IMR-90 (cell line): ENCODE measurements around the gene AGO1. TPM values are rescaled to one million over a fixed set of nuclear protein-coding genes. Genes with fewer than 3 reads are reported as not detected.

Source experiments
- ATAC-seq: fragments of 200-7000 bp; cut with Tn5 transposase; 2 replicates; pipeline ENCODE4 v1.9.1; 2020; ENCODE audit warnings: low read depth, mild to moderate bottlenecking, moderate library complexity
- BruUV-seq: library from RNA; stranded (reverse); fragments of 400-500 nt; replicated peaks from 2 replicates; lab custom pipeline; 2021; lab: Mats Ljungman, UMichigan
- CTCF ChIA-PET: fragments of 300-600 bp; formaldehyde crosslinking; extraction: SDS; loops from one replicate; lab custom pipeline; 2021; ENCODE audit warnings: antibody characterized with exemption; lab: Yijun Ruan, JAX
- POLR2A ChIA-PET: fragments of 300-600 bp; sonication (Branson Sonifier 250); formaldehyde crosslinking; loops from one replicate; lab custom pipeline; 2022; ENCODE audit warnings: antibody characterized with exemption; ENCODE audit not compliant: unreplicated experiment; lab: Charles Lee
- DNase-seq: peaks from one replicate; pipeline ENCODE4 v3.0.0; 2013
- H2AFZ ChIP-seq: replicated peaks from 2 replicates; pipeline ENCODE3; 2013; ENCODE audit warnings: low read length, mild to moderate bottlenecking; ENCODE audit not compliant: poor library complexity
- H2AK5ac ChIP-seq: 2 replicates; pipeline ENCODE4 v1.6.1; 2013; ENCODE audit warnings: low read depth, low read length, inconsistent platforms
- H2AK9ac ChIP-seq: replicated peaks from 2 replicates; pipeline ENCODE3; 2013; ENCODE audit warnings: mild to moderate bottlenecking, low read depth, low read length, moderate library complexity; ENCODE audit not compliant: poor library complexity
- H2BK120ac ChIP-seq: 2 replicates; pipeline ENCODE4 v1.6.1; 2013; ENCODE audit warnings: low read depth, low read length, inconsistent platforms
- H2BK15ac ChIP-seq: 3 replicates; pipeline ENCODE4 v1.6.1; 2013; ENCODE audit warnings: low read depth, low read length, inconsistent platforms
- H2BK20ac ChIP-seq: 2 replicates; pipeline ENCODE4 v1.6.1; 2013; ENCODE audit warnings: low read depth, mild to moderate bottlenecking, inconsistent platforms, low read length, moderate library complexity
- H2BK5ac ChIP-seq: 2 replicates; pipeline ENCODE4 v1.6.1; 2013; ENCODE audit warnings: mild to moderate bottlenecking, low read depth, low read length, inconsistent platforms; ENCODE audit not compliant: poor library complexity, severe bottlenecking
- H3K14ac ChIP-seq: replicated peaks from 2 replicates; pipeline ENCODE4 v1.6.1; 2013; ENCODE audit warnings: low read depth, low read length, inconsistent platforms
- H3K18ac ChIP-seq: 2 replicates; pipeline ENCODE4 v1.6.1; 2013; ENCODE audit warnings: low read depth, low read length, control low read depth
- H3K23ac ChIP-seq: 2 replicates; pipeline ENCODE4 v1.6.1; 2013; ENCODE audit warnings: low read depth, low read length, inconsistent platforms
- H3K27ac ChIP-seq: 2 replicates; pipeline ENCODE4 v1.5.1; 2013; ENCODE audit warnings: mild to moderate bottlenecking, control low read depth, low read length; ENCODE audit not compliant: insufficient read depth
- H3K27me3 ChIP-seq: 2 replicates; pipeline ENCODE4 v1.6.1; 2013; ENCODE audit warnings: low read length; ENCODE audit not compliant: control insufficient read depth, insufficient read depth
- H3K36me3 ChIP-seq: 2 replicates; pipeline ENCODE4 v1.6.1; 2013; ENCODE audit warnings: low read length, mixed read lengths; ENCODE audit not compliant: control insufficient read depth, insufficient read depth
- H3K4ac ChIP-seq: 2 replicates; pipeline ENCODE4 v1.6.1; 2013; ENCODE audit warnings: low read depth, low read length, inconsistent platforms
- H3K4me1 ChIP-seq: 2 replicates; pipeline ENCODE4 v1.6.1; 2013; ENCODE audit warnings: low read length, mixed read lengths; ENCODE audit not compliant: control insufficient read depth, insufficient read depth
- H3K4me2 ChIP-seq: 2 replicates; pipeline ENCODE4 v1.6.1; 2013; ENCODE audit warnings: low read depth, mild to moderate bottlenecking, control low read depth, low read length, moderate library complexity
- H3K4me3 ChIP-seq: 2 replicates; pipeline ENCODE4 v1.5.1; 2013; ENCODE audit warnings: low read depth, mild to moderate bottlenecking, control low read depth, low read length, moderate library complexity; ENCODE audit not compliant: insufficient read depth
- H3K56ac ChIP-seq: 2 replicates; pipeline ENCODE4 v1.6.1; 2013; ENCODE audit warnings: low read length, inconsistent platforms; ENCODE audit not compliant: insufficient read depth; ENCODE audit errors: extremely low read depth
- H3K79me1 ChIP-seq, 2 experiments: 2 replicates each; pipeline ENCODE4 v1.6.1; 2013; ENCODE audit warnings: low read length in 2 of 2, inconsistent platforms in 1 of 2, low read depth in 1 of 2
- H3K9ac ChIP-seq: 2 replicates; pipeline ENCODE4 v1.6.1; 2013; ENCODE audit warnings: low read depth, low read length, control low read depth
- H3K9me1 ChIP-seq: 2 replicates; pipeline ENCODE4 v1.6.1; 2013; ENCODE audit warnings: low read length, inconsistent platforms; ENCODE audit not compliant: insufficient read depth
- H3K9me3 ChIP-seq: 2 replicates; pipeline ENCODE4 v1.6.1; 2013; ENCODE audit warnings: low read length; ENCODE audit not compliant: control insufficient read depth, insufficient read depth
- H4K20me1 ChIP-seq: 2 replicates; pipeline ENCODE4 v1.6.1; 2013; ENCODE audit warnings: low read length, inconsistent platforms; ENCODE audit not compliant: insufficient read depth
- H4K5ac ChIP-seq: 2 replicates; pipeline ENCODE4 v1.6.1; 2013; ENCODE audit warnings: mild to moderate bottlenecking, low read depth, low read length, control low read depth
- H4K8ac ChIP-seq, 2 experiments: 2 replicates each; pipeline ENCODE4 v1.6.1; 2013; ENCODE audit warnings: low read depth in 2 of 2, low read length in 2 of 2, control low read depth in 1 of 2, inconsistent platforms in 1 of 2
- H4K91ac ChIP-seq: 2 replicates; pipeline ENCODE4 v1.6.1; 2013; ENCODE audit warnings: low read depth, low read length, inconsistent platforms; ENCODE audit not compliant: insufficient read depth
- BHLHE40 ChIP-seq: fragments of 150-350 bp; IDR thresholded peaks from 2 replicates; pipeline ENCODE4 v1.6.1; 2016; ENCODE audit warnings: mild to moderate bottlenecking, low read depth, low read length
- CEBPB ChIP-seq: IDR thresholded peaks from 2 replicates; pipeline ENCODE4 v1.6.1; 2012; ENCODE audit warnings: low read depth, low read length, improper control_type of control experiment
- CHD1 ChIP-seq: IDR thresholded peaks from 2 replicates; pipeline ENCODE4 v1.6.1; 2012; ENCODE audit warnings: low read depth, low read length, improper control_type of control experiment
- FOS ChIP-seq: fragments of 150-350 bp; IDR thresholded peaks from 2 replicates; pipeline ENCODE4 v1.6.1; 2016; ENCODE audit warnings: low read depth, low read length
- MAFK ChIP-seq: IDR thresholded peaks from 2 replicates; pipeline ENCODE4 v1.6.1; 2012; ENCODE audit warnings: low read depth, low read length, improper control_type of control experiment
- MAZ ChIP-seq: IDR thresholded peaks from 2 replicates; pipeline ENCODE4 v1.6.1; 2012; ENCODE audit warnings: low read depth, mild to moderate bottlenecking, low read length, improper control_type of control experiment, moderate library complexity, borderline replicate concordance
- MXI1 ChIP-seq: IDR thresholded peaks from 2 replicates; pipeline ENCODE4 v1.6.1; 2012; ENCODE audit warnings: low read depth, mild to moderate bottlenecking, low read length, moderate library complexity, borderline replicate concordance
- NFE2L2 ChIP-seq: fragments of 150-350 bp; IDR thresholded peaks from 2 replicates; pipeline ENCODE4 v1.6.1; 2016; ENCODE audit warnings: low read depth, mild to moderate bottlenecking, low read length
- POLR2A ChIP-seq: IDR thresholded peaks from 2 replicates; pipeline ENCODE4 v1.6.1; 2012; ENCODE audit warnings: mild to moderate bottlenecking, low read depth, low read length
- RAD21 ChIP-seq: IDR thresholded peaks from 2 replicates; pipeline ENCODE4 v1.6.1; 2012; ENCODE audit warnings: low read length, improper control_type of control experiment
- RCOR1 ChIP-seq: IDR thresholded peaks from 2 replicates; pipeline ENCODE4 v1.6.1; 2012; ENCODE audit warnings: mild to moderate bottlenecking, low read length, improper control_type of control experiment; ENCODE audit not compliant: insufficient replicate concordance
- RFX5 ChIP-seq: IDR thresholded peaks from 2 replicates; pipeline ENCODE4 v1.8.0; 2012; ENCODE audit warnings: low read depth, mild to moderate bottlenecking, low read length, moderate library complexity
- SMC3 ChIP-seq: fragments of 150-350 bp; IDR thresholded peaks from 2 replicates; pipeline ENCODE4 v1.6.1; 2016; ENCODE audit warnings: low read depth, mild to moderate bottlenecking, antibody characterized with exemption, low read length, moderate library complexity
- WGBS, 2 experiments: methylation state at CpG; one replicate each; pipeline versions ENCODE4 v1.1.5 to v1.1.7; 2013; ENCODE audit warnings: missing lambda C conversion rate in 2 of 2; ENCODE audit not compliant: insufficient read length in 1 of 2; ENCODE audit errors: extremely low coverage in 2 of 2; 5-methylcytosine and 5-hydroxymethylcytosine counted together
- dilution Hi-C: fragments of 300-500 bp; cut with HindIII; formaldehyde crosslinking; loops from one replicate; pipeline ENCODE4 v1.14.3; 2018; ENCODE audit warnings: low sequenced_read_pairs; ENCODE audit not compliant: unreplicated experiment
- in situ Hi-C: fragments of 300-500 bp; cut with MboI; formaldehyde crosslinking; loops from 3 replicates; pipeline ENCODE4 v1.14.3; 2019; ENCODE audit warnings: low sequenced_read_pairs, inconsistent platforms, mixed read lengths
- intact Hi-C: fragments of 100-400 bp; cut with micrococcal nuclease; formaldehyde crosslinking; loops from 2 replicates; pipeline ENCODE4 v1.10.0; 2022
- polyA plus RNA-seq, 3 experiments: library from polyadenylated mRNA; depleted of rRNA; stranded (reverse); fragments of >200 nt; gene quantifications; 2 replicates each; pipeline ENCODE4 v1.2.3, GENCODE V29; 2012; ENCODE audit warnings: low replicate concordance in 1 of 3
- total RNA-seq: library from RNA; depleted of rRNA; stranded (reverse); fragments of >200 nt; gene quantifications from 2 replicates; pipeline ENCODE4 v1.2.3, GENCODE V29; 2012
- TF ChIP-seq, protein P1 (sequence below): fragments of 150-350 bp; IDR thresholded peaks from 2 replicates; pipeline ENCODE4 v1.6.1; 2017; ENCODE audit warnings: mild to moderate bottlenecking, antibody characterized with exemption, low read length, low read depth
- TF ChIP-seq, protein P2 (sequence below): fragments of 150-350 bp; IDR thresholded peaks from 2 replicates; pipeline ENCODE4 v1.6.1; 2016; ENCODE audit warnings: low read depth, mild to moderate bottlenecking, low read length, moderate library complexity, borderline replicate concordance
- TF ChIP-seq, protein P3 (sequence below): conservative IDR thresholded peaks from 2 replicates; pipeline ENCODE4 v1.5.1; 2012; ENCODE audit warnings: mild to moderate bottlenecking, low read depth, low read length, improper control_type of control experiment

The AGO1 gene
- total and polyA plus RNA-seq, 2 of the 4 experiments (the other 2 are of a cell fraction): 11.3 to 21.5 TPM

DNA sequence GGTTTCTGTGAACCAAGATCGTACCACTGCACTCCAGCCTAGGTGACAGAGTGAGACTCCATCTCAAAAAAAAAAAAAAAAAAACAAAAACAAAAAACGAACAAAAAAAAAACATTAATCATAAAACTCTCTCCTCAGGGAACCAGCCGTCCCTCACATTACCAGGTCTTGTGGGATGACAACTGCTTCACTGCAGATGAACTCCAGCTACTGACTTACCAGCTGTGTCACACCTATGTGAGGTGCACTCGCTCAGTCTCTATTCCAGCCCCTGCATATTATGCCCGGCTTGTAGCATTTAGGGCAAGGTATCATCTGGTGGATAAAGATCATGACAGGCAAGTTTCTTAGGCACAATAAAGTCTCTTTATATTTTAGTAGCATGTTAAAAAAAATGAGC is 32.3 kb upstream of the AGO1 start:
- CTCF ChIA-PET: interaction anchor here (0.9 kb wide), 1 partner anchor 17 kb away, joined by 4 read pairs; no protein-coding TSS in a partner anchor
- intact Hi-C loops: no loop called here
- no peak overlapping the region for H3K27ac ChIP-seq

More for the DNA sequence above, 32.3 kb upstream of the AGO1 start:
- Histone ChIP-seq H2AK9ac (no peak overlapping the region), H2AFZ (no peak overlapping the region), H4K20me1 (no peaks in the 10 kb centered on the region), H3K18ac (no peak overlapping the region), H3K9me3 (no peaks in the 10 kb centered on the region), H4K8ac (no peak overlapping the region), H3K79me1 (no peaks in the 10 kb centered on the region), H3K27me3 (no peaks in the 10 kb centered on the region), H3K14ac (no peak overlapping the region), H3K4me2 (no peak overlapping the region), H3K9ac (no peak overlapping the region), H4K5ac (no peak overlapping the region), H3K36me3 (peaks cover 10% of the 10 kb centered on the region), H3K9me1 (no peaks in the 10 kb centered on the region), H2AK5ac (no peak overlapping the region), H3K4me3 (no peak overlapping the region), H3K4ac (no peak overlapping the region), H3K56ac (no peak overlapping the region), H2BK120ac (no peak overlapping the region), H3K4me1 (peaks cover 5% of the 10 kb centered on the region), H2BK5ac (no peak overlapping the region), H2BK20ac (no peak overlapping the region), H4K91ac (no peak overlapping the region), H3K23ac (no peak overlapping the region), H2BK15ac (no peak overlapping the region)
- no TSS peak for BruUV-seq
- in situ Hi-C loops (no loop called here), dilution Hi-C loops (no loop called here)
- POLR2A ChIA-PET: no interaction called here
- ATAC-seq (no peak), DNase-seq (no peak)
- TF ChIP-seq RCOR1 (no peak), CEBPB (no peak), BHLHE40 (no peak), SMC3 (no peak), NFE2L2 (no peak), FOS (no peak), CHD1 (no peak), MAZ (no peak), RAD21 (no peak), RFX5 (no peak), MXI1 (no peak), POLR2A (no peak), MAFK (no peak)
- TF ChIP-seq, protein P1, sequence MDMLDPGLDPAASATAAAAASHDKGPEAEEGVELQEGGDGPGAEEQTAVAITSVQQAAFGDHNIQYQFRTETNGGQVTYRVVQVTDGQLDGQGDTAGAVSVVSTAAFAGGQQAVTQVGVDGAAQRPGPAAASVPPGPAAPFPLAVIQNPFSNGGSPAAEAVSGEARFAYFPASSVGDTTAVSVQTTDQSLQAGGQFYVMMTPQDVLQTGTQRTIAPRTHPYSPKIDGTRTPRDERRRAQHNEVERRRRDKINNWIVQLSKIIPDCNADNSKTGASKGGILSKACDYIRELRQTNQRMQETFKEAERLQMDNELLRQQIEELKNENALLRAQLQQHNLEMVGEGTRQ: no peak
- TF ChIP-seq, protein P2, sequence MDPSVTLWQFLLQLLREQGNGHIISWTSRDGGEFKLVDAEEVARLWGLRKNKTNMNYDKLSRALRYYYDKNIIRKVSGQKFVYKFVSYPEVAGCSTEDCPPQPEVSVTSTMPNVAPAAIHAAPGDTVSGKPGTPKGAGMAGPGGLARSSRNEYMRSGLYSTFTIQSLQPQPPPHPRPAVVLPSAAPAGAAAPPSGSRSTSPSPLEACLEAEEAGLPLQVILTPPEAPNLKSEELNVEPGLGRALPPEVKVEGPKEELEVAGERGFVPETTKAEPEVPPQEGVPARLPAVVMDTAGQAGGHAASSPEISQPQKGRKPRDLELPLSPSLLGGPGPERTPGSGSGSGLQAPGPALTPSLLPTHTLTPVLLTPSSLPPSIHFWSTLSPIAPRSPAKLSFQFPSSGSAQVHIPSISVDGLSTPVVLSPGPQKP: no peak
- TF ChIP-seq, protein P3, sequence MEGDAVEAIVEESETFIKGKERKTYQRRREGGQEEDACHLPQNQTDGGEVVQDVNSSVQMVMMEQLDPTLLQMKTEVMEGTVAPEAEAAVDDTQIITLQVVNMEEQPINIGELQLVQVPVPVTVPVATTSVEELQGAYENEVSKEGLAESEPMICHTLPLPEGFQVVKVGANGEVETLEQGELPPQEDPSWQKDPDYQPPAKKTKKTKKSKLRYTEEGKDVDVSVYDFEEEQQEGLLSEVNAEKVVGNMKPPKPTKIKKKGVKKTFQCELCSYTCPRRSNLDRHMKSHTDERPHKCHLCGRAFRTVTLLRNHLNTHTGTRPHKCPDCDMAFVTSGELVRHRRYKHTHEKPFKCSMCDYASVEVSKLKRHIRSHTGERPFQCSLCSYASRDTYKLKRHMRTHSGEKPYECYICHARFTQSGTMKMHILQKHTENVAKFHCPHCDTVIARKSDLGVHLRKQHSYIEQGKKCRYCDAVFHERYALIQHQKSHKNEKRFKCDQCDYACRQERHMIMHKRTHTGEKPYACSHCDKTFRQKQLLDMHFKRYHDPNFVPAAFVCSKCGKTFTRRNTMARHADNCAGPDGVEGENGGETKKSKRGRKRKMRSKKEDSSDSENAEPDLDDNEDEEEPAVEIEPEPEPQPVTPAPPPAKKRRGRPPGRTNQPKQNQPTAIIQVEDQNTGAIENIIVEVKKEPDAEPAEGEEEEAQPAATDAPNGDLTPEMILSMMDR: no peak
- WGBS, 2 experiments: no CpG with 5 or more reads among the region's 5 CpGs
